ENCODE measurements around the gene SLC6A3. TPM values are rescaled to one million over a fixed set of nuclear protein-coding genes. Genes with fewer than 3 reads are reported as not detected.

Gene SLC6A3
- total RNA-seq, 4 donors from 2014 or later = 0.07 to 0.15 TPM; not detected in 2

DNA sequence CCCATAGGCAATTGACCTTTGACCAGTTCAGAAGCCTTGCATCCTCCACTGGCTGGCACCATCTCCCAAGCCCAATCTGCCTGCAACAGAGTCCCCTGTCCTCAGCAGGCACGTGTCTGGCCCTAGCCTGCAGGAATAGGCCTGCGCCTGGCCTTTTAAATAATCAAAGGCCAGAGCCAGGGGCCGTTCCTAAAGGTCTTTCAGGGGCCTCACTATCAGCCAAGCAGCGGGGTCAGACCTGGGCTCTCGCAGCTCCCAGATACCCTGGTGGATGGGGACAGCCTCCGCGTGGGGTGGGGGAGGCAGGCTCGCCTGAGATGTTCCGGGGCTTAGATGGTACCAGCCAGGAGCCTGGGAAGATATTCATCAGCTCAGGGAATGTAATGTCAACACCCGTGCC, 32.6 kb downstream of the SLC6A3 start:
- Histone ChIP-seq H3K4me3 (no peak overlapping the region), H3K9me3 (no peaks in the 10 kb centered on the region), H3K4me1 (no peaks in the 10 kb centered on the region), H3K36me3 (no peaks in the 10 kb centered on the region), H3K27me3 (no peaks in the 10 kb centered on the region), H3K27ac (no peak overlapping the region)
- DNase-seq = no peak
- TF ChIP-seq POLR2A (IDR thresholded peaks at IDR 0.05) = no peak
- TF ChIP-seq, protein P1, sequence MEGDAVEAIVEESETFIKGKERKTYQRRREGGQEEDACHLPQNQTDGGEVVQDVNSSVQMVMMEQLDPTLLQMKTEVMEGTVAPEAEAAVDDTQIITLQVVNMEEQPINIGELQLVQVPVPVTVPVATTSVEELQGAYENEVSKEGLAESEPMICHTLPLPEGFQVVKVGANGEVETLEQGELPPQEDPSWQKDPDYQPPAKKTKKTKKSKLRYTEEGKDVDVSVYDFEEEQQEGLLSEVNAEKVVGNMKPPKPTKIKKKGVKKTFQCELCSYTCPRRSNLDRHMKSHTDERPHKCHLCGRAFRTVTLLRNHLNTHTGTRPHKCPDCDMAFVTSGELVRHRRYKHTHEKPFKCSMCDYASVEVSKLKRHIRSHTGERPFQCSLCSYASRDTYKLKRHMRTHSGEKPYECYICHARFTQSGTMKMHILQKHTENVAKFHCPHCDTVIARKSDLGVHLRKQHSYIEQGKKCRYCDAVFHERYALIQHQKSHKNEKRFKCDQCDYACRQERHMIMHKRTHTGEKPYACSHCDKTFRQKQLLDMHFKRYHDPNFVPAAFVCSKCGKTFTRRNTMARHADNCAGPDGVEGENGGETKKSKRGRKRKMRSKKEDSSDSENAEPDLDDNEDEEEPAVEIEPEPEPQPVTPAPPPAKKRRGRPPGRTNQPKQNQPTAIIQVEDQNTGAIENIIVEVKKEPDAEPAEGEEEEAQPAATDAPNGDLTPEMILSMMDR (IDR thresholded peaks at IDR 0.05) = no peak
- intact Hi-C loops (cut with DNase I; ENCODE audit: low total_unique reads) = no loop called here

DNA sequence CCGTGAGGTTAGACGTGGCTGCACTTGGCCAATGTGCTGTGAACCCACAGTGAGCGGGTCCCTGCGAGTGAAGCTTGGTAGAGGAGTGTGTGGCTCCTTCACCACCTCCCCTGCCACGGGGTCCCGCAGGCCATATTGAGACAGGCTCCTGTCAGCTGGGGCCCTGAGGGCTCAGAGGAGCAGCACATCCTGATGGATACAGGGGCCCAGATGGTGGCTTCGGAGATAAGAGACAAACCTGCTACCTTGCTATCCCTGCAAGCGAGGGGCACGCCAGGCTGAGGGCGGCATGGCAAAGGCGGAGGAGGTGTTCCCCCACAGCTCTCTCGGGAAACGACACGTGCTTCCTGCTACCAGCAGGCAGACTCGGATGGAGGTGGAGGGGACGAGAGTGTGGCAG, 33.1 kb downstream of the SLC6A3 start:
- Histone ChIP-seq H3K36me3 (no peaks in the 10 kb centered on the region), H3K27ac (no peak overlapping the region), H3K9me3 (no peaks in the 10 kb centered on the region), H3K27me3 (no peaks in the 10 kb centered on the region), H3K4me1 (no peaks in the 10 kb centered on the region), H3K4me3 (no peak overlapping the region)
- TF ChIP-seq, protein P1 (IDR thresholded peaks at IDR 0.05) = no peak
- TF ChIP-seq POLR2A (IDR thresholded peaks at IDR 0.05) = no peak
- no peak for DNase-seq
- intact Hi-C loops (cut with DNase I; ENCODE audit: low total_unique reads) = no loop called here

DNA sequence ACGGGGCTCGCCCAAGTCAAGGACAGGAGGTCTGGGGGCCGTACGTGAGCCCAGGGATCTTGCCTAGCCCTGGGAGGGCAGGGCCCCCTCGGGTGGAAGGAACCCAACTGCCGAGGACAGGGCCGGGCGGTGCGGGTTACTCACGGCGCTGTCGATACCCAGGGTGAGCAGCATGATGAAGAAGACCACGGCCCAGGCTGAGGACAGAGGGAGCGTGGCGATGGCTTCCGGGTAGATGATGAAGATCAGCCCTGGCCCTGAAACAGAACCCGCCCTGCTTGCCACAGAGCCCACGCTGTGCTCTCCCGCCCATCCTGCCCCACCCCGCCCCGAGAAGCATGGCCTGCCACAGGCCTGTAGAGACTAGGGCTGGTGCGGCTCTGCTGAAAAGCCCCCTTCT, 34.1 kb downstream of the SLC6A3 start:
- TF ChIP-seq, protein P1 (IDR thresholded peaks at IDR 0.05) = no peak
- TF ChIP-seq POLR2A (IDR thresholded peaks at IDR 0.05) = no peak
- H3K36me3 ChIP-seq = no peaks in the 10 kb centered on the region
- no peak overlapping the region for H3K27ac ChIP-seq
- H3K4me1 ChIP-seq = no peaks in the 10 kb centered on the region
- H3K27me3 ChIP-seq = no peaks in the 10 kb centered on the region
- no peak for DNase-seq
- no peaks in the 10 kb centered on the region for H3K9me3 ChIP-seq
- intact Hi-C loops (cut with DNase I; ENCODE audit: low total_unique reads) = no loop called here
- H3K4me3 ChIP-seq = no peak overlapping the region

DNA sequence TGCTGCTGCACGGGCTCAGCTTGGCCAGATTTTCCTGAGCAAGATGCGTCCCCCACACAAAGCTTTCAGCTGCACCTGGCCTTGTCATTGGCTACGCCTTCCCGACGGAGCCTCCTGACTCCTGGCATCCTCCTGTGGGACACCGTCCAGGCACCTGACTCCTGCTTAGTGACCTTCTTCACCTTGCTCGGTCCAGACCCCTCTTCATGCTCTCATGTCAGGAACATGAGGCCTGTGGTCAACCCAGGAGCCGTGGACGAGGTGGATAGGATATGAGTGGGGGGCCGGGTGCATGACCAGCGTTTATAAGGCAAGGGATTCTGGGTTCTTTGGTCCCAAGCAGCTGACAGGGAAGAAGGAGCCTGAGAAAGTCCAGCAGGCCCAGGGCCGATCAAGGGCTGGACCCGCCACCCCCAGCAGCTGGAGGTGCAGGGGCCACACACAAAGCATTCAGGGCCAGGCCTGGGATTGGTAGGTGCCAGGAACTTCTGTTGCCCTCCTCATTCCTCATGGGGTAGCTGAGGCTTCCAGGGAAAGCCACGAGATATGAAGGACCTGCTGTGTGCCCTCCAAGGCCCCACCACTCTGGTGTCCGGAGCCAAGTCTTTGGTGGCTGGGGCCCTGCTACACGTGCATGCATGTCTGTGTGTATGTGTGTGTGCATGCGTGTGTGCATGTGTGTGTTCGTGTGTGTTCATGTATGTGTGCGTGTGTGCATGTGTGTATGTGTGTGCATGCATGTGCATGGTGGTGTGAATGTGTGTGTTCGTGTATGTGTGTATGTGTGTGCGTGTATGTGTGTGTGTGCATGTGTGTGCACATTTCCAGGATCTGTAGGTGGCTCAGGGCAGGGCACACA, 34.9 kb downstream of the SLC6A3 start:
- no peak for DNase-seq
- H3K4me1 ChIP-seq = no peaks in the 10 kb centered on the region
- H3K27ac ChIP-seq = no peak overlapping the region

More for the DNA sequence above, 34.9 kb downstream of the SLC6A3 start:
- no peak for TF ChIP-seq POLR2A (IDR thresholded peaks at IDR 0.05)
- TF ChIP-seq, protein P1 (IDR thresholded peaks at IDR 0.05) = no peak
- Histone ChIP-seq H3K36me3 (no peaks in the 10 kb centered on the region), H3K4me3 (no peak overlapping the region), H3K27me3 (no peaks in the 10 kb centered on the region), H3K9me3 (no peaks in the 10 kb centered on the region)
- intact Hi-C loops (cut with DNase I; ENCODE audit: low total_unique reads) = no loop called here

All from uterus (tissue), 4 donors.